K562 (cell line): Measurements from ENCODE around the gene HIVEP3. TPM values are rescaled to one million over a fixed set of nuclear protein-coding genes. Genes with fewer than 3 reads are reported as not detected.

Experiments used
- ATAC-seq: fragments of 200-7000 bp; cut with Tn5 transposase; 3 replicates; pipeline ENCODE4 v1.9.1; 2020; ENCODE audit warnings: moderate library complexity
- BruUV-seq: library from RNA; stranded (reverse); fragments of 400-500 nt; replicated peaks from 2 replicates; lab custom pipeline; 2021; lab: Mats Ljungman, UMichigan
- CTCF ChIA-PET: fragments of 300-600 bp; formaldehyde crosslinking; extraction: SDS; loops from one replicate; lab custom pipeline; 2021; ENCODE audit warnings: low intra/inter-chr PET ratio; lab: Yijun Ruan, JAX
- POLR2A ChIA-PET: fragments of 300-600, 350-650 bp; sonication (Branson Sonifier 250); formaldehyde crosslinking; extraction: SDS; loops from one replicate; lab custom pipeline; 2021; ENCODE audit warnings: antibody characterized with exemption, inconsistent platforms; lab: Yijun Ruan, JAX
- DNase-seq, 4 experiments: peaks; one replicate each; pipeline versions ENCODE4 v3.0.0 to v3.0.0-alpha.2; 2011 to 2018; ENCODE audit warnings: low spot score in 3 of 4, mixed read lengths in 3 of 4; ENCODE audit errors: extremely low read depth in 1 of 4
- FAIRE-seq: peaks from 2 replicates; lab custom pipeline; 2011; peaks lifted over from hg19 to GRCh38; lab: Jason Lieb, UNC
- H2AFZ ChIP-seq: 2 replicates; pipeline ENCODE4 v1.6.0; 2011; ENCODE audit warnings: low read depth, low read length, control low read depth, inconsistent platforms
- H3K27ac ChIP-seq: fragments of 200-600 bp; 3 replicates; pipeline ENCODE4 v1.8.0; 2011; ENCODE audit warnings: low read depth, mild to moderate bottlenecking, control low read depth, inconsistent platforms, low read length, moderate library complexity, mixed read lengths; ENCODE audit errors: extremely low read depth
- H3K27me3 ChIP-seq, 2 experiments: fragments of 300-600 bp in 1 of 2; 2 replicates in 1 of 2; 3 replicates in 1 of 2; pipeline versions ENCODE4 v1.6.0 to v1.8.0; 2011; ENCODE audit warnings: inconsistent platforms in 2 of 2, low read length in 2 of 2, mild to moderate bottlenecking in 1 of 2, mixed read lengths in 1 of 2, moderate library complexity in 1 of 2; ENCODE audit not compliant: control insufficient read depth in 2 of 2, insufficient read depth in 2 of 2
- H3K36me3 ChIP-seq: fragments of 300-600 bp; 3 replicates; pipeline ENCODE4 v1.8.0; 2011; ENCODE audit warnings: mild to moderate bottlenecking, low read length, inconsistent platforms; ENCODE audit not compliant: control insufficient read depth, insufficient read depth
- H3K4me1 ChIP-seq, 2 experiments: fragments of 200-600 bp in 1 of 2; replicated peaks in 1 of 2; 2 replicates in 1 of 2; 3 replicates in 1 of 2; pipeline versions ENCODE4 v1.5.1 to v1.8.0; 2011; ENCODE audit warnings: inconsistent platforms in 2 of 2, low read length in 2 of 2, mild to moderate bottlenecking in 1 of 2, mixed read lengths in 1 of 2, moderate library complexity in 1 of 2; ENCODE audit not compliant: control insufficient read depth in 2 of 2, insufficient read depth in 2 of 2
- H3K4me2 ChIP-seq: 2 replicates; pipeline ENCODE4 v1.6.1; 2011; ENCODE audit warnings: low read length, control low read depth, inconsistent platforms, mixed read lengths; ENCODE audit not compliant: insufficient read depth
- H3K4me3 ChIP-seq: fragments of 200-600 bp; sonication (generic), shearing (Covaris generic); 2 replicates; pipeline ENCODE4 v1.5.1; 2016; ENCODE audit warnings: control low read depth, inconsistent platforms
- H3K79me2 ChIP-seq: fragments of 200-600 bp; 3 replicates; pipeline ENCODE4 v1.8.0; 2011; ENCODE audit warnings: low read length, inconsistent platforms; ENCODE audit not compliant: control insufficient read depth, insufficient read depth
- H3K9ac ChIP-seq, 2 experiments: 2 replicates each; pipeline versions ENCODE4 v1.6.0 to v1.6.1; 2011; ENCODE audit warnings: low read depth in 2 of 2, low read length in 2 of 2, control low read depth in 1 of 2, inconsistent platforms in 1 of 2, mild to moderate bottlenecking in 1 of 2, mixed read lengths in 1 of 2; ENCODE audit not compliant: insufficient read depth in 1 of 2
- H3K9me1 ChIP-seq: one replicate; pipeline ENCODE4 v1.6.0; 2011; ENCODE audit warnings: inconsistent platforms, mild to moderate bottlenecking, low read length, moderate library complexity; ENCODE audit not compliant: control insufficient read depth, insufficient read depth
- H3K9me3 ChIP-seq: replicated peaks from 2 replicates; pipeline ENCODE4 v1.5.1; 2011; ENCODE audit warnings: low read depth, low read length, inconsistent platforms; ENCODE audit not compliant: control insufficient read depth, insufficient read depth
- H4K20me1 ChIP-seq: replicated peaks from 2 replicates; pipeline ENCODE4 v1.6.1; 2011; ENCODE audit warnings: low read length, inconsistent platforms, mixed read lengths; ENCODE audit not compliant: control insufficient read depth, insufficient read depth
- C11orf30 ChIP-seq: fragments of 450-650 bp; IDR thresholded peaks from 2 replicates; pipeline ENCODE4 v1.6.1; 2016; ENCODE audit warnings: low read depth, mild to moderate bottlenecking
- FOXK1 ChIP-seq: sonication (generic); formaldehyde crosslinking; IDR thresholded peaks from 2 replicates; pipeline ENCODE4 v1.8.0; 2022; ENCODE audit warnings: missing genetic modification reagents, mild to moderate bottlenecking, borderline replicate concordance
- HMG20A ChIP-seq: fragments of 450-650 bp; formaldehyde crosslinking; conservative IDR thresholded peaks from 2 replicates; pipeline ENCODE4 v1.4.0; 2020; ENCODE audit warnings: mild to moderate bottlenecking, mixed read lengths
- KLF6 ChIP-seq: fragments of 250-450 bp; sonication (Bioruptor Pico); IDR thresholded peaks from 2 replicates; pipeline ENCODE4 v1.4.0; 2020; ENCODE audit warnings: mild to moderate bottlenecking, moderate library complexity, borderline replicate concordance
- MTF1 ChIP-seq: fragments of 250-450 bp; sonication (Bioruptor Pico); IDR thresholded peaks from 2 replicates; pipeline ENCODE4 v1.9.0; 2021; ENCODE audit warnings: moderate library complexity, mild to moderate bottlenecking, inconsistent platforms, borderline replicate concordance
- MXI1 ChIP-seq: IDR thresholded peaks from 2 replicates; pipeline ENCODE4 v1.6.1; 2011; ENCODE audit warnings: low read depth, mild to moderate bottlenecking, improper control_type of control experiment, low read length
- NCOA6 ChIP-seq: fragments of 450-650 bp; IDR thresholded peaks from 2 replicates; pipeline ENCODE4 v1.6.1; 2017; ENCODE audit warnings: mild to moderate bottlenecking
- NONO ChIP-seq, 2 experiments: fragments of 200-400 bp in 1 of 2; fragments of 450-650 bp in 1 of 2; formaldehyde crosslinking in 1 of 2; IDR thresholded peaks; 2 replicates each; pipeline ENCODE4 v1.6.1; 2017; ENCODE audit warnings: low read depth in 2 of 2, mild to moderate bottlenecking in 2 of 2, moderate library complexity in 2 of 2, low read length in 1 of 2
- ZBED1 ChIP-seq: IDR thresholded peaks from 2 replicates; pipeline ENCODE4 v1.6.1; 2014
- ZNF239 ChIP-seq: fragments of 250-450 bp; sonication (Bioruptor Pico); IDR thresholded peaks from 2 replicates; pipeline ENCODE4 v1.4.0; 2020; ENCODE audit warnings: mild to moderate bottlenecking
- ZNF584 ChIP-seq: fragments of 200-800 bp; sonication (Bioruptor generic); IDR thresholded peaks from 2 replicates; pipeline ENCODE4 v1.6.1; 2016; ENCODE audit warnings: low read depth, mild to moderate bottlenecking, missing genetic modification characterization, missing compliant biosample characterization
- ZNF696 ChIP-seq: fragments of 250-450 bp; sonication (Bioruptor Pico); conservative IDR thresholded peaks from 2 replicates; pipeline ENCODE4 v1.4.0; 2020; ENCODE audit warnings: mild to moderate bottlenecking, moderate library complexity
- WGBS: fragments of 100-300 bp; shearing (Covaris generic); methylation state at CpG from one replicate; pipeline ENCODE4 v1.1.6; 2016; ENCODE audit warnings: low coverage, mixed read lengths; ENCODE audit not compliant: insufficient coverage; ENCODE audit errors: missing lambda C conversion rate; 5-methylcytosine and 5-hydroxymethylcytosine counted together
- in situ Hi-C: fragments of 300-500 bp; cut with MboI; formaldehyde crosslinking; loops from 4 replicates; pipeline ENCODE4 v1.15.0; 2018; ENCODE audit warnings: inconsistent platforms, mixed read lengths
- intact Hi-C: fragments of 100-400 bp; cut with micrococcal nuclease; formaldehyde crosslinking; loops from 2 replicates; pipeline ENCODE4 v1.14.2; 2022
- polyA plus RNA-seq, 8 experiments: library from polyadenylated mRNA; depleted of rRNA in 4 of 8; stranded (reverse) in 5 of 8; unstranded in 3 of 8; fragments of >200 nt; fragmentation: Nextera tagmentation in 2 of 8; fragmentation: Illumina TruSeq in 1 of 8; extraction: Ambion mirVana in 2 of 8; extraction: Trizol in 1 of 8; gene quantifications; 2 replicates each; pipeline versions ENCODE4 v1.2.1 to v1.2.3, GENCODE V29; 2011 to 2014; ENCODE audit warnings: inconsistent platforms in 1 of 8, missing spikeins in 1 of 8
- total RNA-seq, 7 experiments: library from RNA; depleted of rRNA in 6 of 7; stranded (reverse); fragments of >200 nt in 6 of 7; fragmentation: Illumina TruSeq in 2 of 7; extraction: Trizol in 2 of 7; gene quantifications; 2 replicates each; pipeline versions ENCODE4 v1.2.1 to v1.2.3, GENCODE V29; 2011 to 2021; ENCODE audit warnings: low replicate concordance in 1 of 7

Gene HIVEP3
- total and polyA plus RNA-seq, 9 of the 15 experiments (the other 6 are each of a cell fraction or from before 2014, with no cell fraction given): 0.09 to 0.58 (median 0.34) TPM; not detected in 1

GRCh38 chr1:41631971-41632370 is 286.8 kb downstream of the HIVEP3 start (continued):
- TF ChIP-seq ZNF696 (CRISPR knock-in tag) (no peak), ZNF239 (no peak), MTF1 (no peak), KLF6 (CRISPR knock-in tag) (no peak), FOXK1 (CRISPR knock-in tag) (no peak), HMG20A (CRISPR knock-in tag) (no peak)

GRCh38 chr1:41631154-41631553 is 287.6 kb downstream of the HIVEP3 start:
- Histone ChIP-seq H3K4me3 (no peak overlapping the region), H3K27ac (no peak overlapping the region), H2AFZ (no peak overlapping the region), H3K27me3 (peaks cover 15 to 54% of the 10 kb centered on the region in 2 experiments; a peak in 4 of 5 replicates), H3K79me2 (no peaks in the 10 kb centered on the region), H3K4me1 (no peaks in the 10 kb centered on the region), H4K20me1 (0 out of 2 replicates have a peak, but pooled peaks cover 3% of the 10 kb centered on the region), H3K36me3 (no peaks in the 10 kb centered on the region), H3K4me2 (no peak overlapping the region), H3K9me3 (no peaks in the 10 kb centered on the region), H3K9me1 (no peaks in the 10 kb centered on the region), H3K9ac (no peak overlapping the region)
- ChIA-PET CTCF (no interaction called here), POLR2A (interaction anchor here (0.9 to 1.6 kb wide), 4 partner anchors 9 to 22 kb away, joined by 3 to 5 read pairs (median 4); no protein-coding TSS in a partner anchor)
- in situ Hi-C loops (no loop called here), intact Hi-C loops (no loop called here)
- FAIRE-seq (no peak), ATAC-seq (no peak), DNase-seq (no peak)
- no peak for TF ChIP-seq NONO (IDR thresholded peaks at IDR 0.05; ENCODE audit: low read depth in 2 of 2, low read length in 1 of 2)
- TF ChIP-seq C11orf30: no peak
- no peak for TF ChIP-seq MXI1
- no peak for TF ChIP-seq ZNF584 (CRISPR knock-in tag)
- no peak for TF ChIP-seq NCOA6
- no peak for TF ChIP-seq MTF1
- TF ChIP-seq ZBED1: no peak
- no TSS peak for BruUV-seq
- WGBS: 0% methylated on average over 9 of the region's 9 CpGs
